Neural progenitor cell (in vitro differentiated cells): ENCODE results near the gene MEI1.
"Not testable (repeated sequence)": the region's sequence is repeated elsewhere in the genome, so short reads cannot be mapped to it uniquely, and the experiment has no call there.

Experiments used
- EZH2 ChIP-seq: fragments of 200-600 bp; sonication (generic); IDR thresholded peaks from 2 replicates; pipeline ENCODE4 v1.6.1; 2017; ENCODE audit warnings: antibody characterized with exemption, mild to moderate bottlenecking, moderate library complexity
- EZH2phosphoT487 ChIP-seq: fragments of 200-600 bp; sonication (generic); IDR thresholded peaks from 2 replicates; pipeline ENCODE4 v1.6.1; 2017; ENCODE audit warnings: antibody characterized with exemption
- TF ChIP-seq, protein P1 (sequence below): fragments of 200-600 bp; sonication (generic); IDR thresholded peaks from 2 replicates; pipeline ENCODE4 v1.5.1; 2017; ENCODE audit warnings: antibody characterized with exemption, mild to moderate bottlenecking

DNA sequence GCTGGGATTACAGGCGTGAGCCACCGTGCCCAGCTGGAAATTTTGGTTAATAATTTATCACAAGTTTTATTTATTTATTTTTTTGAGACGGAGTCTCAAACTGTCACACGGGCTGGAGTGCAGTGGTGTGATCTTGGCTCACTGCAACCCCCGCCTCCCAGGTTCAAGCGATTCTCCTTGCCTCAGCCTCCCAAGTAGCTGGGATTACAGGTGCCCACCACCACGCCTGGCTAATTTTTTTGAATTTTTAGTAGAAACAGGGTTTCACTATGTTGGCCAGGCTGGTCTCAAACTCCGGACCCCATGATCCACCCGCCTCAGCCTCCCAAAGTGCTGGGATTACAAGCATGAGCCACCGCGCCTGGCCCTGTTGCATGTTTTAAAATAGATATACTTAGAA is 12.4 kb upstream of the MEI1 start:
- TF ChIP-seq, protein P1, sequence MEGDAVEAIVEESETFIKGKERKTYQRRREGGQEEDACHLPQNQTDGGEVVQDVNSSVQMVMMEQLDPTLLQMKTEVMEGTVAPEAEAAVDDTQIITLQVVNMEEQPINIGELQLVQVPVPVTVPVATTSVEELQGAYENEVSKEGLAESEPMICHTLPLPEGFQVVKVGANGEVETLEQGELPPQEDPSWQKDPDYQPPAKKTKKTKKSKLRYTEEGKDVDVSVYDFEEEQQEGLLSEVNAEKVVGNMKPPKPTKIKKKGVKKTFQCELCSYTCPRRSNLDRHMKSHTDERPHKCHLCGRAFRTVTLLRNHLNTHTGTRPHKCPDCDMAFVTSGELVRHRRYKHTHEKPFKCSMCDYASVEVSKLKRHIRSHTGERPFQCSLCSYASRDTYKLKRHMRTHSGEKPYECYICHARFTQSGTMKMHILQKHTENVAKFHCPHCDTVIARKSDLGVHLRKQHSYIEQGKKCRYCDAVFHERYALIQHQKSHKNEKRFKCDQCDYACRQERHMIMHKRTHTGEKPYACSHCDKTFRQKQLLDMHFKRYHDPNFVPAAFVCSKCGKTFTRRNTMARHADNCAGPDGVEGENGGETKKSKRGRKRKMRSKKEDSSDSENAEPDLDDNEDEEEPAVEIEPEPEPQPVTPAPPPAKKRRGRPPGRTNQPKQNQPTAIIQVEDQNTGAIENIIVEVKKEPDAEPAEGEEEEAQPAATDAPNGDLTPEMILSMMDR, result not testable (repeated sequence)
- not testable (repeated sequence) for TF ChIP-seq EZH2, EZH2phosphoT487
